HG03095 (cell line): ENCODE measurements around the gene BPIFA1.

Source experiments
- ATAC-seq: cut with Tn5 transposase; IDR thresholded peaks from one replicate; pipeline ENCODE4 v1.9.1; 2021; ENCODE audit warnings: moderate library complexity; ENCODE audit not compliant: unreplicated experiment

Gene BPIFA1

DNA sequence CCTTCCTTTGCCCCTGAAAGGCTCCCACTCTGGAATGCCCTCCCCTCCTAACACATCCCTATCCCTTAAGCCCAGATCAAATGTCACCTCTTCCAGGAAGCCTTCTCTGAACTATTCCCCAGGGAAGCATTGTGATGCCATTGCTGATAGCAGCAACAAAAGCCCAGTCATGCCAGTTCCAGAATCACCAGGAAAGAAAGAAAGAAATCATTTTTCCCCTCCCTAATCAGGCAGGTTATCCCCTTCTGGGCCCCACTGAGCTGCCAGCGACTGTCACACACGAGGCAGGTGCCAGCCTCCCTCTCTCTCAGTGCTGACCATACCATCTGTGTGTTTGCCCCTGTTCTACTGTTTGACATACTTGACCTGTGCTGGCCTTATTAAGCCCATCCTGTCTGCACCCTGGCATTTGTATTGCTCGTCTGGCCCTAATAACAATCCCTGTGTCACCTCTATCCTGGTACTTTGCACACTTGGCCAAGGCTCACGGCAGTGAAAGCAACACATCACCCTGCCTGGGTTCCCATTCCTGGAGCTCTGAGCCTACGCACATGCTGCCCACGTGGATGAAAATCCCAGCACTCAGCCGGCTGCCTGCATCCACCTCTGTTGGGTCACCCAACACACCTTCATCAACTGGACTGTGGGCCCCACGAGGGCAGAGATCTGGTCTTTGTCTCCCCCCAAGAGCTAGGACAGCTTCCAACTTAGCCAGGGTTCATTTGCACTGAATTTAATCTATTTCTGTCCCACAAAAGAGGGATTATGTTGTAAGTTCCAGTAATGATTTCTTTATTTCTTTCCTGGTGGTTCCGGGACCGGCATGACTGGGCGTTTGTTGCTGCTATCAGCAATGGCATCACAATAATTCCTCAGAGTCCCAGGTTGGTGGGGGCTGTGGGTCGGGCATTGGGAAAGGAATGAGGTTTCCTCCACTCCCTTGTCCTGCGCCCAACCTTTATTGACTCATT is 42.0 kb downstream of the BPIFA1 start:
- no peak for ATAC-seq

DNA sequence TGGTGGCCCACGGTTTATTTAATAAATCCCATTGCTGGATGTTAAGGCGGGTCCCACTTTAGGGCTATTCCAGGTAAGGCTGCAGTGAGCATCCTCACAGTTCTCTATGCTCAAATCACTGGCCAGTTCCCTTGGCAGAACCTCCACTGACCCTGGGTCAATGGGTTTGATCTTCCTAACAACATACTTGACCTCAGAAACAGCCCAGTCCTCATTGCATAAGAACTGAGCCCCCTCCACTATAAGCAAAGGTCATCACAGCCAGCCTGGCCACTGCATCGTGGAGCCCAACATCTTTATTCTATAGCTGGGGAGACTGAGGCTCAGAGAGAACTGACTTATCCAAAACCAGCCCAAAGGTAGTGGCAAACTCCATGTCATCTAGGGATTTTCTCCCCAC is 42.9 kb downstream of the BPIFA1 start:
- no peak for ATAC-seq

DNA sequence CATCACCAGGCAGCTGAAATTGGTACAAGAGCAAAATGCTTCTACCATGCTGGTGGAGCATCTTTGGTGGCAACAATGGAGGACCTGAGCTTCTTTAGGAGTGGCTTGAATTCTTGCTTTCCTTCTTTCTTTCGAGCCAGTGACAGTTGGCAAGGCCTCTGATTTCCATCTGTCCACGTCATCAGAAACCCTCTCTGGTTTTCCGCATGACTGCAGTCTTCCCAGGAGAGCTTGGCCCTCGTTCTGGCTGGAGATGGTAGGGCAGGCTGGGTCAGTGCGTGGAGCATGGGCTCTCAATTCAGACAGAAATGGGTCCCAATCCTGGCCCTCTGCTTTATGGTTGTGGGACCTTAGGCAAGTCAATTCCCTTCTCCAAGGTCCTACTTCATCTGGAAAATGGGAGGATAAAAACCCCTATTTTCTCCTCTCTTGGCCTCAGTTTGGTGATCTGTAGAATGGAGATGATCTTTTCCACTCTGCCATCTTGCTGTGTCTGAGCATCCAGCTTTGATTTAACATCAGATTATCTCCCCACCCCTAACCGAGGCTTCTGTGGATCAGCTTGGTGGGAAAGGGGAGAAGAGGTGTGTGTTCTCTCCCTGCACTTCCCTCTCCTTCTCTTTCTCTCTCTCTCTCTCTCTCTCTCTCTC is 43.6 kb downstream of the BPIFA1 start:
- ATAC-seq = no peak

DNA sequence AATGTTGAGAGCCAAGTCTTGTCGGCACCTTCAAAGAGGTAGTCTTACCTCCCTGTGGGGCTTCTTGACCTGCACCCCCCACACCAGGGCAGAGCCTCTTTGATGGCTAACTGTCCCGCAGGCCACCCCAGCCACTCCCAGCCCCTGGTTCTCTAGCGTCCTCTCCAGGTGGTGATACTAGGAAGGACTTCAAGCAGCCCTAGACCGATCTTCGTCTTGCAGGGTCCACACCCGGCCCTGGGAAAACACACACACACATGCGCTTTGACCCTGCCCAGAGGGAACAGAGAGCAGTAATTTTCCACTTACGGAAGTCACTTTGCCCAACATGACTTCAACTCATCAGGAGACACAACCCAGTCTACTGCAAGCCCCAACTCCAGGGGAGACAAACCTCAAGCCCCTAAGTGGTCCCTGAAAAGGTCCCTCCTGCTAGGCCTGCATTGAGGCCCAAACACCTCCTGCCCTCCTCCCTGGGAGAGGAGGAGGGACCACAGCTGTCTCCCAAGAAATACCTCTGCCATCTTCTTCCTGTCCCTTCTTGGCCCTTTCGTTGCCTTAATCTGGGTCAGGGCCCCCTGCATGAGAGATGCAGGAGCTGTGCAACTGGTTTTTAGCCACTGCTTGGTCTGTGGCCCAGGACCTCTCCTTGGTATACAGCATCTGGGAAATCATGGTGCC is 44.3 kb downstream of the BPIFA1 start:
- no peak for ATAC-seq

DNA sequence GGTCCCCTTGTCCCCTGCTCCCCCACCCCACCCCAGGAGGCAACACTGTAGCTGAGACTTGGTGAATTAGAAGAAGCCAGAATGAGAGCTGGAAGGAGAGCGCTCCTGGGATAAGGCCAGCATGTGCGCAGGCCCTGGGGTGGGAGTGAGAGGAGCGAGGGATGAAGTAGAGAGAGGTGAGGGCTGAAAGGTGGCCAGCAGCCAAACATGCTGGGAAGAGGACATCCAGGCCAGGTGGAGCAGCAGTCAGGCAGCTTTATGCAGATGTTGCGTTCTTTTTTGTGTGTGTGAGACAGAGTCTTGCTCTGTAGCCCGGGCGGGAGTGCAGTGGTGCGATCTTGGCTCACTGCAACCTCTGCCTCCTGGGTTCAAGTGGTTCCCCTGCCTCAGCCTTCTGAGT is 45.0 kb downstream of the BPIFA1 start:
- no peak for ATAC-seq

DNA sequence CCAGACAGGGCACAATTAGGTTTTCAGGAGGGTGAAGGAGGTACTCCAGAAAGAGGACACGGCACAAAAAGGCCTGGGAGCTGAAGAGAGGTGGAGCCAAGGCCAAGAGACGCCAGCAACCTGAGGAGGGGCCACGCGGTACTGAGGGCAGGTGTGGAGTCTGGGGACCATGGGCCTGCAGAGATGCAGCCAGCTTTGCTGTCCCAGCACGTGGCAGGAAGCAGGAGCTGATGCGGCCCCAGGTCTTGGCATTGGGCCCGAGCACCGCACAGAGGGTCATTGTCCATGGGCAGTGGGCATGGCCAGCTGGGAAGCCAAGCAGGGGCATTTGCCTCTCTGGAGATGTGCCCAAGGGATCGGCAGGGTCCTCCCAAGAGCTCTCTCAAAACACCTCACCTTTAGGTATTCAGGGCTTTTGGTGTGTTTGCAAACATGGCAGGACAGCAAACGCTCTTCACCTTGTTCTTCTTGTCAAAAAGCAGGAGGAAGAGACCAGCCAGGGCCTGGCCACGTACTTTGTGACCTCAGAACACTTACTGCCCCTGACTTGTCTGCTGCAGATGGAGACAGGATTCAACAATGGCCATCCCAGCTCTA is 45.9 kb downstream of the BPIFA1 start:
- no peak for ATAC-seq

DNA sequence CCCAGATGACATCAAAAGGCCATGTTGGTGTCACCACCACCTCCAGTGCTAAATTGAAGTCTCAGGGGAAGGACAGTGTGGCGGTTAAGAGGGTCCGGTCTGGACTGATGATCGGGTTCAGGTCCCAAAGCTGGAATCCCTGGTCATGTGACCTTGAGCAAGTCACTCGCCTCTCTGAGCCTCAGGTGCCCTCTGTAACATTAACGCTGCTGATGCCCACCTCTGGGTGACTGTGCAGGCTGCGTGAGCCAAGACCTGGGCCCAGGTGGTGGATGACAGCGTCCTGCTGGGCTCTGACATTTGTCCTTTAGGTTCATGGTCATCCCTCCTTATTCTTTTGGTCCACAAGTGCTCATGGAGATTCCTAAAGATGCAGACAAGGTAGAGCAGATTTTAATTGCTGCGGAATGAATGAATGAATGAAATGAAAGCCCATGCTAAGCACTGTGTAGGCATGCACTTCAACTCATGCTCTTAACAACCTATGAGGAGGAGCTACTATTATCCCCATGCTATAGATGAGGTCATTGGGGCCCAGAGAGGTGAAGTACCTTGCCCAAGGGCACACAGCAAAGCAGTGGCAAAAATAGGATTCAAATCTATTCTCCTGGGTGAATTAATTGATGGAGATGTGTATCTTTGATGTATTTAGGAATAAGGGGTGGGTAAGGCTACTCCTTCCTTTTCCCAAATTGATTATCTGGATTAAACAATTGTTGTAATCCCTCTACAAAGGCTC is 46.6 kb downstream of the BPIFA1 start:
- no peak for ATAC-seq

DNA sequence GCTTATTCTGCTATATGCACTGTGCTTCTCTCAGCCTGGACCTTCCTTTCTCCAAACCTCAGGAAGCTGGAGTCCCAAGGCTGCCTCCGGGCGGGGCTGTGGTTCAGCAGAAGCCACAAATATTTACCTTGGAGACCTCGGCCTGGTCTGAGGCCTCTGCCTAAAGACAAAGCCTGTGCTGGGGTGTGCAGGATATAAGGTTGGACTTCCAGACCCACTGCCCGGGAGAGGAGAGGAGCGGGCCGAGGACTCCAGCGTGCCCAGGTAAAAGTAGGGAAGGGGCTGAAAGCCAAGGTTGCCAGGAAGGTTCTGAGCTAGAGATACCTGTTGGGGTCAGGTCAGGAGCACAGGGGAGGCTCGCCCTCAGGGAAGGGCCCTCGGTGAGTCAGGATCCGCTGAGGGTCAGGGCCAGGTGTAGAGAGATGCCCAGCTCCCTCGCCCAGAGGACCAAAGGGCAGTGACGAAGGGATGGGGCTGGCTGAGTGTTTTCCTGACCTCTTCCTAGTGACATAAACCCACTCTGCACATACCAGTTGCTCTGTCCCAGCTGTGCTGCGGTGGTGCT is 47.3 kb downstream of the BPIFA1 start, which contains the start of gene BPIFB1:
BPIFB1 (plus strand) TSS at position 224 of the 565 bp plus-strand sequence. CDS start 2,860 bp downstream, outside the sequence.
- no peak for ATAC-seq

DNA sequence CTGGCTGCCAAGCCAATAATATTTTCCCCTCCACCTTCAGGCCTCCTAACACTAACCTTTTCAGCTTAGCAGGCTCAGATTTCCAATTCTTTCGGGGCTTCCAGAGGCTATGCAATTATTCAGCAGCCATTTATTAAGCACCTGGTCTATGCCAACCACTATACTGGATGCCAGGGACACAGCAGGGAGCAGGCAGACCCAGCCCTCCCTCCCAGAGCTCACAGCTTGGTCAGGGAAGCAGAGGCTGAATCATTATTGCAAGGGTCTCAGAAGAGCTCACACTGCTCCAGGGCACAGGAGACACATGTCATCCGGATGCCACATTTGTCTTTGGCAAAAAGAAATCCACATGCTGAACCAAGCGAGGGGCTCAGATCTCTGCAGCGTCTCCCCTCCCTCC is 48.5 kb downstream of the BPIFA1 start:
- ATAC-seq = no peak

DNA sequence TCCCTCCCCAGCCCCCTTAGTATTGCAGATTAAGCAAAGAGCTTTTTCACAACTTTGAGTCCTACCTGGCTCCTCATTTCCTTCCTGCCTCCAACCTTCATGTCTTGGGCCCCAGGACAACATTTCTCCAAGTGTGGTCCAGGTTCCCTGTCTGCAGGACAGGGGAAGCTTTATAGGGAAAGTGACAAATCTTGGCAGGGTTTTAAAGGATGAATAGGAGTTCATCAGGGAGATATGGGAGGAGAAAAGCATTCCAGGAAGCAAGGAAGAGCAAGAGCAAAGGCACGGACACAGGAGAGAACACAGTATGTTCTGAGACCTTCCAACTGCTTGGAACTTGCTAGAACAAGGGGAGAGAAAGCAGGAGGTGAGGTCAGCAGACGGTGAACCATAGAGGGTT is 49.1 kb downstream of the BPIFA1 start:
- no peak for ATAC-seq

DNA sequence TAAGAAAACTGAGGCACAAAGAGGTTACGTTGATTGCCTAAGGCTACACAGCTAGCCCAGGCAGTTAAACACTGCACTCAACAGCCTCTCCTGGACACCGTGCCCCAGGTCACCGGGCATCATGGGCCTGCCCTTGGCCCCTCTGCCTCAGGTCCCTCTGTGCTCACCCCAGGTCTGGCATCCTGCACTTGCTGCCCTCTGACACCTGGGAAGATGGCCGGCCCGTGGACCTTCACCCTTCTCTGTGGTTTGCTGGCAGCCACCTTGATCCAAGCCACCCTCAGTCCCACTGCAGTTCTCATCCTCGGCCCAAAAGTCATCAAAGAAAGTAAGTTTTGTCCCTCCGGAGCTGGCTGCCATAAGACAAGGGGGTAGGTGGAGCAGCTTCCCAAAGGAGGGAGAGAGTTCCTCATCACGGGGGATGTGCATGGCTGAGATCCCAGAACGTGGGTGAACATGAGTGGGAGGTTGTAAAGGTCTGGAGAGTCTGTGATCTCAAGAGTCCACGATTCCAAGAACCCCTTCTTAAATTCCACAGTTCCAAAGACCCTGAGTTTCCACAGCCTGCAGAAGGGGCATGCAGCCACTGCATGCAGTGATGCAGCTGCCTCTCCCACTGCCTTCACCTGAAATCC is 50.2 kb downstream of the BPIFA1 start:
- no peak for ATAC-seq

DNA sequence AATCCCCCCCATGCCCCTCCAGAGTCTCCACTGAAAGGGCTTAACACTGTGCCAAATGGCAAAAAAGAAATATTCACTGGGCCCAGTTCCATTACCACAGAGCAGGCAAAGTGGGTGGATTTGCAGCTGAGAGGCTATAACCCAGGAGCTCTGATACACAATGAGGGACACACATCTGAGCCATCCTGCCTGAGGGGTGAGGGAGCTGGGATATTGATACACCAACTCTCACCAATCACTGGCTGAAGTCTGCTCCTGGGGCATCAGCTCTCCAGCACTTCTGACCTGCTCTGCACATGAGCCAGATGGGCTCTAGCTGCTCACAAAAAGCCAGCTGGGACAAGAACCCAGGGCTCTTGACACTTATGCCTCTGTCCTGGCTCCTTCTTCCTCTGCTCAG is 52.1 kb downstream of the BPIFA1 start:
- no peak for ATAC-seq

DNA sequence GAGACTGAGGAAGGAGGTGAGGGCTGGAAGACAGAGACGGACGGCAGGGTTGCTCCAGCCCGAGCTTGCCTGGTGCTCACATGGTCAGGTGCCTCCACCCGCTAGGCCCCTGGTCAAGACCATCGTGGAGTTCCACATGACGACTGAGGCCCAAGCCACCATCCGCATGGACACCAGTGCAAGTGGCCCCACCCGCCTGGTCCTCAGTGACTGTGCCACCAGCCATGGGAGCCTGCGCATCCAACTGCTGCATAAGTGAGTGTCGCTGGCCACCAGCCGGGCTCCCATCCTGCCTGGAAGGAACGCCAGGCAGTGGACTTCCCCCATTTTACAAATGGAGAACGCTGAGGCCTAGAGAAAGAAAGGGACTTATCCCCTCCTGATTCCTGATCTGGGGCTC is 55.1 kb downstream of the BPIFA1 start:
- ATAC-seq = no peak

DNA sequence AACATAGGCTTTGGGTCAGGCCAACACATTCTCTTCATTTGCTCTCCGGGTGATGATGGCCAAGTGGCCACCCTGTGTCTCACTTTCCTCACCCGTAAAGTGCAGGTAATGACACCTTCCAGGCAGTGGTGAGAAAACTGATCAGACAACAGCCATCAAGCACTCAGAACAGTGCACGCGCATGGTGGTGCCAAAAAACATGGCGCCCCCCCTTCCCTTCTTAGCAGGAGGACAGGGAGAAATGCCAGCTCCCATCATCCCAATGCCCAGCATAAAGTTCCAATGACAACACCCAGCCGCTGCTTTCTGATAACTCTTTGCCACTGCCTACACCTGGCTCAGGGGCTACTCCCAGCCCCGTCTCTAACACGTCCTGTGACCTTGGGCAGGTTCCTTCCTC is 55.6 kb downstream of the BPIFA1 start:
- no peak for ATAC-seq

DNA sequence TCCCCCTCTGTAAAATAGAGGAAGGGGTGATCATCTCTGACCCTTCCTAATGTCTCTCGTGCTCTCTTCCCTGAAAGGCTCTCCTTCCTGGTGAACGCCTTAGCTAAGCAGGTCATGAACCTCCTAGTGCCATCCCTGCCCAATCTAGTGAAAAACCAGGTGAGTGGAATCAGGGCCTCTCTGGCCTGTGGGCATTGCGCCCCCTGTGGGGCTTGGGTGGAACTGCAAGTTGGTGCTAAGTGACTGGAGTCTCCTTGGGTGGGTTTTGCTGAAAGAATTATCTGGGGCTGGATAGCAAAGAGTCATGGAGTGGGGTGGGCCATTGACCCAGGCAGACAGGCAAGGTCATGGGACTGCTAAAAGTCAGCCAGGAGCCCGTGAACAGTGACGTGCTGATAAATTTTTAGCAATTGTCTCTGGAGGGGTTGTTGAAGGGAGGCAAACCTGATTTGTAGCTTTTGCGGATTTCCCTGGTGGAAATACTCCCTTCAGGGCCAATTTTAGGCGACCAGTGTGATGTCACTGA is 56.1 kb downstream of the BPIFA1 start:
- no peak for ATAC-seq
